Measurements from ENCODE around the gene NXNL1. TPM values are rescaled to one million over a fixed set of nuclear protein-coding genes. Genes with fewer than 3 reads are reported as not detected.

The NXNL1 gene
- total RNA-seq, 1 experiment from 2014 or later = not detected

DNA sequence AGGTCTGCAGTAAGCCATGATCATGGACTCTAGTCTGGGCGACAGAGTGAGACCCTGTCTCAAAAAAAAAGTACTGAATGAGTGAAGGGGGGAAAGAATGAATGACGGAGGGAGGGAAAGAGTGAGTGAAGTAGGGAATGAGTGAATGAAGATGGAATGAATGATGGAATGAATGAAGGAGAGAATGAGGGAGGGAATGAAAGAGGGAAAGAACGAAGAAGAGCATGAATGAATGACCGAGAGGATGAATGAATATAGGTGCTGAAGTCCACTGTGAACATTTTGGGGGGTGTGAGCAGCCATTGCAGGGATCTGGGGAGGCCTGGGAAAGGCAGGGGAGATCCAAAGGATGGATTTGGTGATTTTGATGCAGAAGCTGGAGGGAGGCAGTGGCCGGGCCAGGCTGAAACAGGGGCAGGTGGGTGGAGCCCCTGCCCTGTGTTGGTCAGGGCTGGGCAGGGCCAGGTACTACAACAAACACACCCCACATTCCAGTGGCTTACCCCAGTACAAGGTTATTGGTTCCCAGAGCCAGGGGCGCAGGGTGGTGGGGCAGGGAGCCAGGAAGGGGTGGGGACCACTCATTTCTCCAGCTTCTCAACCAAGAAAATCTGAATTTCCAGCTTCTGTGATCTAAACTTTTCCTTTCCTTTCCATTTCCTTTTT, 23.9 kb upstream of the NXNL1 start:
- CTCF ChIA-PET = interaction anchor here (0.6 kb wide), 1 partner anchor 93 kb away, joined by 3 read pairs; no protein-coding TSS in a partner anchor
- no peak overlapping the region for H3K27ac Mint-ChIP-seq (ENCODE audit: low read depth, unreplicated experiment)
- no peak for DNase-seq (ENCODE audit: unreplicated experiment)
- no TSS peak for BruUV-seq (replicated peaks)
- peaks cover 16% of the 10 kb centered on the region for H3K36me3 Mint-ChIP-seq (ENCODE audit: insufficient read depth, unreplicated experiment)
- POLR2A ChIA-PET = interaction anchor here (0.6 kb wide), 1 partner anchor 24 kb away, joined by 3 read pairs; no protein-coding TSS in a partner anchor
- H3K9me3 Mint-ChIP-seq (ENCODE audit: unreplicated experiment) = no peaks in the 10 kb centered on the region
- TF ChIP-seq CTCF (IDR thresholded peaks at IDR 0.05; ENCODE audit: unreplicated experiment) = no peak
- no peaks in the 10 kb centered on the region for H3K27me3 Mint-ChIP-seq (ENCODE audit: insufficient read depth, unreplicated experiment)
- H3K4me1 Mint-ChIP-seq (ENCODE audit: insufficient read depth, unreplicated experiment) = peaks cover 21% of the 10 kb centered on the region
- no peak overlapping the region for H3K4me3 Mint-ChIP-seq (ENCODE audit: unreplicated experiment)
- intact Hi-C loops (cut with micrococcal nuclease) = no loop called here

GRCh38 chr19:17483605-17484002, 22.9 kb upstream of the NXNL1 start:
- H3K4me3 Mint-ChIP-seq (ENCODE audit: unreplicated experiment) = no peak overlapping the region
- CTCF ChIA-PET = interaction anchor here (1.0 kb wide), 1 partner anchor 10 kb away, joined by 4 read pairs; no protein-coding TSS in a partner anchor
- no peaks in the 10 kb centered on the region for H3K27me3 Mint-ChIP-seq (ENCODE audit: insufficient read depth, unreplicated experiment)
- intact Hi-C loops (cut with micrococcal nuclease) = no loop called here
- DNase-seq (ENCODE audit: unreplicated experiment) = no peak
- POLR2A ChIA-PET = interaction anchor here (0.6 kb wide), 1 partner anchor 22 kb away, joined by 3 read pairs; no protein-coding TSS in a partner anchor
- no peak for TF ChIP-seq CTCF (IDR thresholded peaks at IDR 0.05; ENCODE audit: unreplicated experiment)
- H3K36me3 Mint-ChIP-seq (ENCODE audit: insufficient read depth, unreplicated experiment) = peaks cover 11% of the 10 kb centered on the region
- no peak overlapping the region for H3K27ac Mint-ChIP-seq (ENCODE audit: low read depth, unreplicated experiment)
- no TSS peak for BruUV-seq (replicated peaks)
- no peaks in the 10 kb centered on the region for H3K9me3 Mint-ChIP-seq (ENCODE audit: unreplicated experiment)
- peaks cover 21% of the 10 kb centered on the region for H3K4me1 Mint-ChIP-seq (ENCODE audit: insufficient read depth, unreplicated experiment)

DNA sequence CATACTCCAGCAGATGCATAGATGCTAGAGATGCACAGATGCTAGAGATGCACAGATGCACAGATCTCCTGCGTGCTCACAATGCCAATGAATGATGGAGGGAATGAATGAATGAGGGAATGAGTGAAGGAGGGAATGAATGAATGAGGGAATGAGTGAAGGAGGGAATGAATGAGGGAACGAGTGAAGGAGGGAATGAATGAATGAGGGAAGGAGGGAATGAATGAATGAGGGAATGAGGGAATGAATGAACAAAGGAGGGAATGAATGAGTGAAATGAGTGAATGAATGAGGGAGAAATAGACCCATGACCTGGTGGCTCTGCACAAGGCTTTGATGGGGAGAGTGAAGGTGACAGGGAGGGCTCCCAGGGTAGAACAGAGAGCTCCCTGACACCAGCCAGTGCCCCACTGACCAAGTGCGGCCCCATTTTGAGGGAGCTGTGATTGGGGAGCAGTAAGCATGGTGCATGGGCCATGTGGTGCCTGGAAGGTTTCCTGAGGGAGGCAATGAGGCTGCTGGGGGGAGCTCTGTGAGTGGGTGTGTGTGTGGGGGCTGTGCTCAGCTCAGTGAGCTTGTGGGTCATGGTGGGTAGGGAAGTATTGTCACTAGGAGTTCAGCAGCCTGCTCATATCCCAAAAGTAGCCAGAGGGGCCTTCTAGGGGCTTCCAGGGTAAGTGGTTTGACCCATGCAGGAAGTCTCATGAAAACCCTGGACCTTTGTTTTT, 22.3 kb upstream of the NXNL1 start:
- intact Hi-C loops (cut with micrococcal nuclease) = no loop called here
- BruUV-seq (replicated peaks) = no TSS peak
- no peak for DNase-seq (ENCODE audit: unreplicated experiment)
- Mint-ChIP-seq H3K27me3 (ENCODE audit: insufficient read depth, unreplicated experiment) (no peaks in the 10 kb centered on the region), H3K9me3 (ENCODE audit: unreplicated experiment) (no peaks in the 10 kb centered on the region), H3K27ac (ENCODE audit: low read depth, unreplicated experiment) (no peak overlapping the region), H3K4me3 (ENCODE audit: unreplicated experiment) (no peak overlapping the region), H3K36me3 (ENCODE audit: insufficient read depth, unreplicated experiment) (peaks cover 11% of the 10 kb centered on the region), H3K4me1 (ENCODE audit: insufficient read depth, unreplicated experiment) (peaks cover 21% of the 10 kb centered on the region)
- CTCF ChIA-PET = interaction anchor here (1.0 kb wide), 1 partner anchor 9 kb away, joined by 4 read pairs; no protein-coding TSS in a partner anchor
- no peak for TF ChIP-seq CTCF (IDR thresholded peaks at IDR 0.05; ENCODE audit: unreplicated experiment)
- POLR2A ChIA-PET = no interaction called here

DNA sequence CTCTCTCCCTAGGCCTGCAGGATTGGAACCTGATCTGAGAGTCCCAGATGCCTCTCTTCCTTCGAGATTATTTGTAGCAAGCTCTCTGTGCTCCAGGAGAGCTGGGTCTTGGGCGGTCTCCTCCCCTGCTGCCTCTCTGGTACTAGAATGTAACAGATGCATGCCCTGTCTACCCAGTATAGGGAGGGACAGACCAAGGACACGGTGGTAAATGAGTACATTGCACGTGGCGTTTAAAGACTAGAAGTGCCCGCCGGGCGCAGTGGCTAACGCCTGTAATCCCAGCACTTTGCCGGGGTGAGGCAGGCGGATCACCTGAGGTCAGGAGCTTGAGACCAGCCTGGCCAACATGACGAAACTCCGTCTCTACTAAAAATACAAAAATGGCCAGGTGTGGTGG, 21.3 kb upstream of the NXNL1 start:
- POLR2A ChIA-PET = no interaction called here
- intact Hi-C loops (cut with micrococcal nuclease) = no loop called here
- Mint-ChIP-seq H3K27ac (ENCODE audit: low read depth, unreplicated experiment) (no peak overlapping the region), H3K9me3 (ENCODE audit: unreplicated experiment) (no peaks in the 10 kb centered on the region), H3K36me3 (ENCODE audit: insufficient read depth, unreplicated experiment) (peaks cover 11% of the 10 kb centered on the region), H3K27me3 (ENCODE audit: insufficient read depth, unreplicated experiment) (no peaks in the 10 kb centered on the region), H3K4me1 (ENCODE audit: insufficient read depth, unreplicated experiment) (peaks cover 26% of the 10 kb centered on the region), H3K4me3 (ENCODE audit: unreplicated experiment) (no peak overlapping the region)
- DNase-seq (ENCODE audit: unreplicated experiment) = no peak
- CTCF ChIA-PET = interaction anchor here (1.3 kb wide), 1 partner anchor 15 kb away, joined by 3 read pairs; no protein-coding TSS in a partner anchor
- no TSS peak for BruUV-seq (replicated peaks)
- TF ChIP-seq CTCF (IDR thresholded peaks at IDR 0.05; ENCODE audit: unreplicated experiment) = no peak
